Measurements from ENCODE around the gene KLHDC8B.
"Not testable (repeated sequence)": the region's sequence is repeated elsewhere in the genome, so short reads cannot be mapped to it uniquely, and the experiment has no call there.

- not testable (repeated sequence) for TF ChIP-seq CTCF (IDR thresholded peaks at IDR 0.05; ENCODE audit: low read length); EZH2 (IDR thresholded peaks at IDR 0.05; ENCODE audit: borderline replicate concordance, low read length)
Measured at GRCh38 chr3:49217108-49217507, 45.7 kb downstream of the KLHDC8B start.
